SK-N-MC (cell line): ENCODE data around the gene TRPT1.

Source experiments
- DNase-seq: peaks from one replicate; pipeline ENCODE4 v3.0.0-alpha.2; 2011; ENCODE audit warnings: low read depth, low spot score
- H3K27ac ChIP-seq: fragments of 200-600 bp; sonication (generic); 2 replicates; pipeline ENCODE4 v1.5.1; 2016; ENCODE audit warnings: mixed run types
- H3K36me3 ChIP-seq: fragments of 200-600 bp; sonication (generic); 2 replicates; pipeline ENCODE4 v1.6.1; 2017; ENCODE audit warnings: antibody characterized with exemption, low read length, mixed read lengths; ENCODE audit not compliant: insufficient read depth
- H3K4me3 ChIP-seq: fragments of 200-600 bp; sonication (generic); 2 replicates; pipeline ENCODE4 v1.5.1; 2016
- H3K9ac ChIP-seq: fragments of 200-600 bp; sonication (generic); 2 replicates; pipeline ENCODE4 v1.8.0; 2017; ENCODE audit warnings: mixed run types, mixed read lengths; ENCODE audit not compliant: insufficient read length
- H3K9me3 ChIP-seq: fragments of 200-600 bp; sonication (generic); 2 replicates; pipeline ENCODE4 v1.6.1; 2017; ENCODE audit warnings: low read depth, mild to moderate bottlenecking, antibody characterized with exemption, low read length, moderate library complexity, mixed read lengths
- EZH2 ChIP-seq: fragments of 200-600 bp; sonication (generic); IDR thresholded peaks from one replicate; pipeline ENCODE4 v1.6.1; 2017; ENCODE audit warnings: antibody characterized with exemption
- FOXP2 ChIP-seq: optimal IDR thresholded peaks from 2 replicates; pipeline ENCODE3; 2011; ENCODE audit warnings: mild to moderate bottlenecking, moderate library complexity; ENCODE audit not compliant: insufficient read depth; ENCODE audit errors: extremely low read length, control extremely low read depth
- POLR2AphosphoS5 ChIP-seq: IDR thresholded peaks from 2 replicates; pipeline ENCODE4 v1.6.1; 2012; ENCODE audit warnings: mild to moderate bottlenecking, low read depth, low read length, borderline replicate concordance

The TRPT1 gene

DNA sequence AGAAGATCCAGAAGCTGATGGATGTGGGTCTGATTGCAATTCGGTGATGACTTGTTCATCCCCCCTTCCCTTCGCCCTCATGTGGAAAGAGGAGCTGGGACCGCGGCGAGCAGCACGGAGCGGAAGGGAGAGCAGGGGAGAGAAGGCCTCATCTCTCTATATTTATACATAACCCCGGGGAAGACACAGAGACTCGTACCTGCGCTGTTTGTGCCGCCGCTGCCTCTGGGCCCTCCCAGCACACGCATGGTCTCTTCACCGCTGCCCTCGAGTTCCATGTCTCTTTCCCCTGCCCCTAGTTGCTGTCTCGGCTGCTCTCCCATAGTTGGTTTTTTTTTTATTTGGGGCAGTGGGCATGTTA is 21.9 kb downstream of the TRPT1 start:
- Histone ChIP-seq H3K36me3 (peaks cover 60% of the 10 kb centered on the region), H3K27ac (peak overlapping the region; percentile 74), H3K9me3 (no peaks in the 10 kb centered on the region), H3K9ac (no peak overlapping the region), H3K4me3 (no peak overlapping the region)
- no peak for DNase-seq
- no peak for TF ChIP-seq POLR2AphosphoS5
- no peak for TF ChIP-seq EZH2
- TF ChIP-seq FOXP2 = no peak

DNA sequence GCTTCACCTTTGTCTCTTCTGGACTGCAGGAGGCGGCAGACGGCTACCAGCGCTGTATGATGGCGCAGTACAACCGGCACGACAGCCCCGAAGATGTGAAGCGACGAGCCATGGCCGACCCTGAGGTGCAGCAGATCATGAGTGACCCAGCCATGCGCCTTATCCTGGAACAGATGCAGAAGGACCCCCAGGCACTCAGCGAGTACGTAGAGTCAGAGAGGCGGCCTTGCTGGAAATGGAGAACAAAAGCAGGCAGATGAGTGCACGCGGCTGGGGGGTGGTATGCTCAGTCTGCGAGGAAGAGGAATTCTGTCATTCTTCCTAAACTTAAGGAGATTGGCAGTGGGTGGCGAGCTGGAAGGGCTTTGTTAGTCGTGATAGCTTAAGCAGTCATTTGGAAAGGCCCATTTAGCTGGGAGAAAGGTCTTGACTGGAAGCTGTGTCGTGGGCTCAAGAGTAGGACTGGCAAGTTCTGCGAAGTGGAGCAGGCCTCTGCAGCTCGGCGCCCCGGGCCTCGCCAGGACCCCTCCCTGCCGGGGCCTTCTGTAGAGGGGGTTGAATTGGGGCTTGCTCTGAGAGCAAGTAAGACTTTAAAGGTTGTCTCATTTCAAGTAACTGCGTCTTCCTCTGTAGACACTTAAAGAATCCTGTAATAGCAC is 22.4 kb downstream of the TRPT1 start:
- no peak for TF ChIP-seq FOXP2
- TF ChIP-seq EZH2 = no peak
- TF ChIP-seq POLR2AphosphoS5 = no peak
- H3K36me3 ChIP-seq = peaks cover 65% of the 10 kb centered on the region
- no peak overlapping the region for H3K9ac ChIP-seq
- H3K9me3 ChIP-seq = no peaks in the 10 kb centered on the region
- DNase-seq = no peak
- no peak overlapping the region for H3K4me3 ChIP-seq
- H3K27ac ChIP-seq = peak overlapping the region; percentile 74

- no peak overlapping the region for H3K4me3 ChIP-seq
- TF ChIP-seq EZH2 (no peak), FOXP2 (no peak), POLR2AphosphoS5 (no peak)
- peak overlapping the region; percentile 60 for H3K27ac ChIP-seq
- H3K36me3 ChIP-seq = peaks cover 71% of the 10 kb centered on the region
- H3K9me3 ChIP-seq = no peaks in the 10 kb centered on the region
- DNase-seq = no peak
- no peak overlapping the region for H3K9ac ChIP-seq
Observed at GRCh38 chr11:64202992-64203391, 23.0 kb downstream of the TRPT1 start.

DNA sequence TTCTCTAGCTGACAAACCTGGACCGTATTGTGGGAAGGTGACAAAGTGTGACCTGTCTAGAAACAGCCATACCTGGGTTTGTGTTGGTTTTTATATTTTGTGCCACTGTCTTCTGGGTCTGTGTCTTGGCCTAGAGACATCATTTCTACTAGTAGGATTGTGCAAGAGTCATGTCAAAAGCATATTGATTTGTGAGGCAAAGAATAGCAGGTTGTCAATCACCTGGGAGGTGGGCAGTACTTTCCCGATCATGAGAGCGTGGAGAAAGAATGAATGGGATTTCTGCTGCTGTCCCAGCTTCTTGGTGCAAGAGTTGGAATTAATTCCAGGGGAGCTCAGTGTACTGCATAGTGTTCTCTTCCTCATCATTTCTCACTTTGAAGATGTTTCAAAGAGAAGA is 24.4 kb downstream of the TRPT1 start:
- H3K9me3 ChIP-seq = no peaks in the 10 kb centered on the region
- H3K36me3 ChIP-seq = peaks cover 85% of the 10 kb centered on the region
- no peak overlapping the region for H3K27ac ChIP-seq
- H3K9ac ChIP-seq = no peak overlapping the region
- no peak for TF ChIP-seq EZH2
- no peak for TF ChIP-seq FOXP2
- TF ChIP-seq POLR2AphosphoS5 = no peak
- H3K4me3 ChIP-seq = no peak overlapping the region
- no peak for DNase-seq

- no peak for DNase-seq
- H3K27ac ChIP-seq = no peak overlapping the region
- H3K9ac ChIP-seq = no peak overlapping the region
- H3K4me3 ChIP-seq = no peak overlapping the region
- TF ChIP-seq POLR2AphosphoS5 (no peak), FOXP2 (no peak), EZH2 (no peak)
- H3K36me3 ChIP-seq = peaks cover 92% of the 10 kb centered on the region
- H3K9me3 ChIP-seq = no peaks in the 10 kb centered on the region
Observed at GRCh38 chr11:64198511-64198910, 27.5 kb downstream of the TRPT1 start.

DNA sequence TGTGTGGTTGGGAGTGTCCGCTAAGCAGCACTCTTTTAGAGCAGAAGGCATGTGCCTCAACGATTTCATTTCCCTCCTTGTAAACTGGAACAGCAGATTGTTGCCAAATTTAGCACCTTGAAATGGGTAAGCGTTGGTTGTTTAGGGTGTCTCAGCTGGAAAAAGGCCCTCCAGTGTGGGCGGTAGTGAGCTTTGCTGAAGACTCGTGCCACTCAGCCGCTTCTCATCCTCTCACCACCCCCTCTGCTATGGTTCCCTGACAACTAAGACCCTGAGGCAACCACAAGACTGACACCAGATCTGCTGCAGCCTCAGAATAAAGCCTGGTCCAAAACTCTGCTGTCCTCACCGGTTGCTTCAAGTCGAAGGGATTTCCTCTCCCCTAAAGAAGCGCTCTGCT is 29.4 kb downstream of the TRPT1 start:
- H3K4me3 ChIP-seq = no peak overlapping the region
- DNase-seq = no peak
- TF ChIP-seq POLR2AphosphoS5 (no peak), EZH2 (no peak), FOXP2 (no peak)
- H3K36me3 ChIP-seq = peaks cover 91% of the 10 kb centered on the region
- no peak overlapping the region for H3K27ac ChIP-seq
- H3K9me3 ChIP-seq = no peaks in the 10 kb centered on the region
- H3K9ac ChIP-seq = no peak overlapping the region

DNA sequence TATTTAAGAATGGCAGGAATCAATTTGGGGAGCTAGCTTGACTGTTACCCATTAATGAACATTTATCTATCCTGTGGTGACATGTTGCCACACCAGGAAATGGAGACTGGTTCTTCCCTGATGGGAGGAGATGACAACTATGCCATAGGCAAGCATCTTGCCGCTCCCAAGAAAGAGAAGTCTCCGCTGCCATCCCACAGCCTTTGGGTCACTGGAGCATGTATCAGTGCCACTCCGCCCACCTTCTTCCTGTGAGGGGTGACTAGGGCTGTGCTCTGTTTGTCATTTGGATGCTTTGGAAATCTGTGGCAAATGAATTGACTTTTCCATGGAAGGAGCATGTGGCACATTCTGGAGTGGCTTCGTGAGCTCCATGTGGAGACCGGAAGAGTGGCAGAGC is 33.6 kb downstream of the TRPT1 start:
- H3K36me3 ChIP-seq = peaks cover 64% of the 10 kb centered on the region

DNA sequence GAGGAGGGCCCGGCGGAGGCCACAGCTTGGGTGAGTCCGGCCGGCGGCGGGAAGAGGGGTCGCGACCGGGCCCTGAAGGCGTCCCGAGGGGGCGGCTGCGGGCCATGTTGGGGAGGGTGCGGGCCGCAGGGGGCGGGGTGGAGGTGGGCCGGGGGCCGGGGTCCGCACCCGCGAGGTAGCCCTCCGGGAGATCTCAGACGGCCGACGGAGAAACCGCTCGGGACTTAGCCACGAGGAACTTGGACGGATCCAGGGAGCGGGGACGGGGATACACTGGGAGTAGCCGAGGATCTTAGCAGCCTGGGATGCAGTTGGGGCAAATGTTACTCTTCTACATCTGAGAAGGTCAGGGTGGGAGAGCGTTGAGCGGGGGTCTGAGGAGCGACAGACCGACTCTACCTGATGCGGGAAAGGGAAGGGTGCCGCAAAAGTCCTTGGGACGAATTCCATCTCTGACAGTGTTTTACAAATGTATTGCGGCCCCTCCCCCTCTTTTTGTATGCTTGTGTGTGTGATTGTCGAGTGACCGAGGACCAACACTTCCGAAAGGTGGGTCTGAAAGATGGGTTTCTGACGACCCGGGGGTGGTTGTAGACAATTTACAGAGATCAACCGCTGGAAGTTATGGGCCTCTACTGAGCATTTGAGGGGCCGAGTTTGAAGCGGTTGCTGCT is 39.4 kb downstream of the TRPT1 start:
- H3K9me3 ChIP-seq = no peaks in the 10 kb centered on the region
- peaks cover 11% of the 10 kb centered on the region for H3K36me3 ChIP-seq
- no peak overlapping the region for H3K9ac ChIP-seq
- no peak overlapping the region for H3K4me3 ChIP-seq
- TF ChIP-seq FOXP2 = no peak
- no peak for TF ChIP-seq POLR2AphosphoS5
- no peak for TF ChIP-seq EZH2
- H3K27ac ChIP-seq = peak overlapping the region; percentile 42; the same call in 1 of the 2 replicates
- no peak for DNase-seq

More for the DNA sequence above, 33.6 kb downstream of the TRPT1 start:
- no peak overlapping the region for H3K4me3 ChIP-seq
- DNase-seq = no peak
- TF ChIP-seq FOXP2 = no peak
- no peak for TF ChIP-seq EZH2
- no peak for TF ChIP-seq POLR2AphosphoS5
- H3K27ac ChIP-seq = no peak overlapping the region
- H3K9me3 ChIP-seq = no peaks in the 10 kb centered on the region
- H3K9ac ChIP-seq = no peak overlapping the region
